Measurements from ENCODE around the gene TRIM54.
"Not testable (repeated sequence)": the region's sequence is repeated elsewhere in the genome, so short reads cannot be mapped to it uniquely, and the experiment has no call there.

Gene TRIM54

GRCh38 chr2:27264253-27264752 lies 17.9 kb upstream of the TRIM54 start:
- H3K27ac Mint-ChIP-seq, result peak overlapping the region; percentile 71
- no peaks in the 10 kb centered on the region for H3K36me3 Mint-ChIP-seq (ENCODE audit: low read depth)
- no peaks in the 10 kb centered on the region for H3K9me3 Mint-ChIP-seq
- peaks cover 25% of the 10 kb centered on the region for H3K4me1 Mint-ChIP-seq (ENCODE audit: low read depth)
- DNase-seq, result no peak
- peaks cover 44% of the 10 kb centered on the region for H3K27me3 Mint-ChIP-seq
- H3K4me3 Mint-ChIP-seq, result peak overlapping the region; percentile 78

DNA sequence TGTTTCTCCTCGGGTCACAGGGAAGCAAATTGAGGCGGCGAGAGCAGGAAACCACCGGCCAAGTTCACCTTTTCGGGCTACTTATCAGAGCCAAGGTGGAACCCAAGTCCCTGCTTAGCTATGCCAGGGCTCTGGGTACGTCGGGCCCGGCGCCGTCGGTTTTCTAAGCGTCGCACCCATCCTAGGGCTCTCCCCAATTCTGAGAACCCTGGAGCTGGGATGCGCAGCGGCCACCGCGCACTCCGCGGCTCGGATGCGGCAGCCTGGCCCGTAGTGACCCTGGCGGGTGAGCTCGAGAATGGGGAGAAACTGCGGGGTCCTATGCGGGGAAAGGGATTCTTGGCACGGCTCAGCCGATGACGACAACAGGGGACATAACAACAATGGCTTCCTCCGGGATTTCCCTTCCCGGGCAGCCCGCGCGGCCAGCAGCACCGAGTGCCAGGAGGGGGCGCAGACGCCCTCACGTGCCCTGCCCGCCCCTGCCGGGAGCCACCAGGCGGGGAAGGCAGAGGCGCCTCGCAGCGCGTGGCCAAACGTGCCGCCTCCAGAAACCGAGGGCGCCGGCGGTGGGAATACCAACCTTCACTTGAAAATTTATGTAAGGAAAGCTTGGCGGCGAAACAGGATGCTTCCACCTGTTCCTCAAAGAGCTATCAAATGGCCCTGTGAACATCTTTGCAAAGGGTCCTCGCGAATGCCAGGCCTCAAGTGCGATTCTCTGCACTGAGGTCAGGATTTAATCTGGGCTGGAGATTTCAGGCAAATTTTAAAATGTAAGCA lies 17.3 kb upstream of the TRIM54 start:
- Mint-ChIP-seq H3K9me3 (no peaks in the 10 kb centered on the region), H3K4me3 (peak overlapping the region; percentile 65), H3K27me3 (peaks cover 38% of the 10 kb centered on the region), H3K36me3 (ENCODE audit: low read depth) (no peaks in the 10 kb centered on the region), H3K4me1 (ENCODE audit: low read depth) (peaks cover 25% of the 10 kb centered on the region), H3K27ac (no peak overlapping the region)
- peak; percentile 79 for DNase-seq

GRCh38 chr2:27265536-27265870 lies 16.7 kb upstream of the TRIM54 start:
- no peak overlapping the region for H3K27ac Mint-ChIP-seq

GRCh38 chr2:27268296-27268695 lies 13.9 kb upstream of the TRIM54 start:
- H3K27ac Mint-ChIP-seq; H3K36me3 Mint-ChIP-seq (ENCODE audit: low read depth); H3K4me3 Mint-ChIP-seq; H3K9me3 Mint-ChIP-seq; DNase-seq: not testable (repeated sequence)
- Mint-ChIP-seq H3K4me1 (ENCODE audit: low read depth) (peaks cover 16% of the 10 kb centered on the region), H3K27me3 (peaks cover 16% of the 10 kb centered on the region)

More at GRCh38 chr2:27265536-27265870, 16.7 kb upstream of the TRIM54 start:
- no peaks in the 10 kb centered on the region for H3K9me3 Mint-ChIP-seq
- H3K4me3 Mint-ChIP-seq, result no peak overlapping the region
- no peak for DNase-seq
- peaks cover 25% of the 10 kb centered on the region for H3K4me1 Mint-ChIP-seq (ENCODE audit: low read depth)
- H3K36me3 Mint-ChIP-seq (ENCODE audit: low read depth), result no peaks in the 10 kb centered on the region
- peaks cover 33% of the 10 kb centered on the region for H3K27me3 Mint-ChIP-seq

DNA sequence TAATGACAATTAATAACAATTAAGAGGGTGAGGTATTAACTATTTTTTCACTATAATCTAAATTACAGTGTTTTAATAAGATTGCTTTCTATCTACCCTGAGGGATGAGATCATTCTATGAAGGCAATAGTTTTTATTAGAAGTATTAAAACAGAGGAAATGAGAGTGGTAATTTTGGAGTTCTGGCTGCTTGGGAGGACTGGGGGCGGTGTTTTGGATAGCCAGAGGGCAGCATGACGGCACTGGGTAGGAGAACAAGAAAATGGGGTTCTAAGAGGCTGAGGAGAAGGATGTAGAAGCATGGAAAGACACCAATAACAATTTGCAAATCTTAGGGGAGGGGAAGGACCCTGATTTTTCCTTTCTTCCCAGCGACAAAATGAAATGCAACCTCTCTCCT lies 12.1 kb upstream of the TRIM54 start:
- H3K9me3 Mint-ChIP-seq, result no peaks in the 10 kb centered on the region
- no peaks in the 10 kb centered on the region for H3K27me3 Mint-ChIP-seq
- peaks cover 2% of the 10 kb centered on the region for H3K4me1 Mint-ChIP-seq (ENCODE audit: low read depth)
- H3K4me3 Mint-ChIP-seq, result no peak overlapping the region
- H3K27ac Mint-ChIP-seq, result no peak overlapping the region
- H3K36me3 Mint-ChIP-seq (ENCODE audit: low read depth), result no peaks in the 10 kb centered on the region
- no peak for DNase-seq

DNA sequence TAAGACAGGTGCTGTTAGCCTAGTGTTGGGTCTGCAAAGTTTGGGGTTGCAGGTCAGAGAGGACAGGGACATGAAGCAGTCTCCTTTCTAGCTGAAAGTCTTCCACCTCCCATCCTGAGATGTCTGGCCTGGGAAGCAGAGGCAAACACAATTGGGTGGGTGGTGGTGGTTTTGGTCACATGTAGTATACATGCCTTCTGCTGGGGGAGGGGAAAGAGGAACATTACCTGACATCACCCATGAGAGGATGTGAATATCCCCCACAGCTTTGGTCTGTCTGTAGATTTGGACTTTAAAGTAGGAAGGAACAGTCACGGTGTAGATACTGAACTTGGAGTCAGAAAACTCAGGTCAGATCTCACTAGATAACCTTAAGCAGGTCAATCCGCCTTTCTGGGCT lies 11.6 kb upstream of the TRIM54 start:
- Mint-ChIP-seq H3K4me3 (no peak overlapping the region), H3K27me3 (no peaks in the 10 kb centered on the region), H3K9me3 (no peaks in the 10 kb centered on the region), H3K4me1 (ENCODE audit: low read depth) (no peaks in the 10 kb centered on the region), H3K36me3 (ENCODE audit: low read depth) (no peaks in the 10 kb centered on the region), H3K27ac (no peak overlapping the region)
- DNase-seq, result no peak

DNA sequence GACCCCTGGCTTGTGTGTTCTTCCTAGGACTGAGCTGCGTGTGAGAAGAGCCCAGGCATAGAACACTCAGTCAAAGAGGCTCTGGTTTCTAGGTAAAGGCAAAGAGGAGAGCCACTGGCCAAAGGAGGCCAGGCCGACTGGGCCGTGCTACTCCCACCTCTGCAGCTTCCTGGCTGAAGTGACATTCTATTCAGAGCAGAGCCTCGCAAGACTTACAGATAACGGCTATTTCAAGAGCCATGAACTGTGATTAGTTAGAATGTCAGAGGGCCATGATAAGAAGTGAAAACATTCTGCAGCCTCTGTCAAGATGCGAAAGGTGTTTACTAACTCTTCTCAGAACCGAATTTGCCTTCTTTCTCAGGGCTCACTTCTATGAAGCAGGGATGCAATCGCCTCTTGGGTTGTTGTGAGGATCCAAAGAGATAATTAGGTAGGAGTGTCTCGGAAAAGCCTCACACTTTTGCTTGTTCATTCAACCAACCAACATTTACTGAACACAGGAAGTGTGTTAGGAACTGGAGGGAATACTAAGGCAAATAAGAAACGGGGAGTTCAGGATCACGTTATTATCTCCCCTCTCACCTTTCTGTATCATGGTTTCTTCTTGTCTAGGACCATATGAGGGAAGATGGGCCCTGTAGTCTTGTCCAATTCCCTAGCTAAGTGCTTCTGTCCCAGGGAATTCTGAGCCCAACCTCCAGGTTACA lies 10.4 kb upstream of the TRIM54 start:
- no peaks in the 10 kb centered on the region for H3K4me1 Mint-ChIP-seq (ENCODE audit: low read depth)
- H3K9me3 Mint-ChIP-seq, result no peaks in the 10 kb centered on the region
- DNase-seq, result no peak

DNA sequence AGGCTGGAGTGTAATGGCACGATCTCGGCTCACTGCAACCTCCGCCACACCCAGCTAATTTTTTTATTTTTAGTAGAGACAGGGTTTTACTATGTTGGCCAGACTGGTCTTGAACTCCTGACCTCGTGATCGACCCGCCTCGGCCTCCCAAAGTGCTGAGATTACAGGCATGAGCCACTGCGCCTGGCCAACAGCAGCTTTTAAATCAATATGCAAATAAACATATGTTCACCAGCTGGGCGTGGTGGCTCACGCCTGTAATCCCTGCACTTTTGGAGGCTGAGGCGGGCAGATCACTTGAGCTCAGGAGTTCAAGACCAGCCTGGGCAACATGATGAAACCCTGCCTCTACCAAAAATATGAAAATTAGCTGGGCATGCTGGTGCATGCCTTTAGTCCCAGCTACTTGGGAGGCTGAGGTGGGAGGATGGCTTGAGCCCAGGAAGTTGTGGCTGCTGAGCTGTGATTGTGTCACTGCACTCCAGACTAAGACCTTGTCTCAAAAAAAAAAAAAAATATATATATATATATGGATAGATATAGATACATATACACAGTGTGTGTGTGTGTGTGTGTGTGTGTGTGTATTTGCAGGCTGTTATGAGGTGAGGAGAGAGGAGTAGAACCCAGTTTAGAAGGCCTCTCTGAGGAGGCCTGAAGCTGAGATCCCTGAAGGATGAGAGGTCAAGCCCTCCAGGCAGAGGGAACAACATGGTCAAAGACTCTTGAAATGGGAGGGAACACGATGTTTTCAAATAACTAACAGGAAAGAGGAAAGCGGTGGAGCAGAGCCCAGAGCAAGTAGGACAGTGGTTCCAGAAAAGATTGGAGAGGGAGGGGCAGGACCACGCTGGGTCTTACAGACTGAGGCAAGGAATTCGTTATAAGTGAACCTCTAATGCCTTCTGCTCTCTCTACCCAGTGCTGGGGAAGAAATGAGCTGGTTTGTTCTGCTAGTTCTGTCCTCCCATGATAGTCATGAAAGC lies 9.4 kb upstream of the TRIM54 start:
- H3K27me3 Mint-ChIP-seq; H3K9me3 Mint-ChIP-seq; H3K4me3 Mint-ChIP-seq; DNase-seq; H3K4me1 Mint-ChIP-seq (ENCODE audit: low read depth); H3K27ac Mint-ChIP-seq; H3K36me3 Mint-ChIP-seq (ENCODE audit: low read depth): not testable (repeated sequence)

More for the DNA sequence above, 10.4 kb upstream of the TRIM54 start:
- Mint-ChIP-seq H3K27me3 (no peaks in the 10 kb centered on the region), H3K36me3 (ENCODE audit: low read depth) (no peaks in the 10 kb centered on the region), H3K27ac (no peak overlapping the region), H3K4me3 (no peak overlapping the region)

- no peaks in the 10 kb centered on the region for H3K9me3 Mint-ChIP-seq
- DNase-seq, result no peak
- peaks cover 4% of the 10 kb centered on the region for H3K4me1 Mint-ChIP-seq (ENCODE audit: low read depth)
- no peak within 1 kb of the TSS for H3K4me3 Mint-ChIP-seq
- no peak within 1 kb of the TSS for H3K27ac Mint-ChIP-seq
- H3K36me3 Mint-ChIP-seq (ENCODE audit: low read depth), result no peaks in the 10 kb centered on the region
- peaks cover 11% of the 10 kb centered on the region for H3K27me3 Mint-ChIP-seq
Observed at GRCh38 chr2:27275211-27276150, 6.7 kb upstream of the TRIM54 start, which contains the start of gene DNAJC5G. Gene DNAJC5G, plus strand, starts transcription at chr2:27275433. Its CDS starts 1,296 bp downstream, at chr2:27276729.

- Mint-ChIP-seq H3K9me3 (no peaks in the 10 kb centered on the region), H3K27ac (no peak overlapping the region), H3K36me3 (ENCODE audit: low read depth) (no peaks in the 10 kb centered on the region), H3K27me3 (peaks cover 31% of the 10 kb centered on the region), H3K4me3 (no peak overlapping the region), H3K4me1 (ENCODE audit: low read depth) (peaks cover 4% of the 10 kb centered on the region)
- no peak for DNase-seq
Observed at GRCh38 chr2:27278010-27278409, 4.2 kb upstream of the TRIM54 start.

DNA sequence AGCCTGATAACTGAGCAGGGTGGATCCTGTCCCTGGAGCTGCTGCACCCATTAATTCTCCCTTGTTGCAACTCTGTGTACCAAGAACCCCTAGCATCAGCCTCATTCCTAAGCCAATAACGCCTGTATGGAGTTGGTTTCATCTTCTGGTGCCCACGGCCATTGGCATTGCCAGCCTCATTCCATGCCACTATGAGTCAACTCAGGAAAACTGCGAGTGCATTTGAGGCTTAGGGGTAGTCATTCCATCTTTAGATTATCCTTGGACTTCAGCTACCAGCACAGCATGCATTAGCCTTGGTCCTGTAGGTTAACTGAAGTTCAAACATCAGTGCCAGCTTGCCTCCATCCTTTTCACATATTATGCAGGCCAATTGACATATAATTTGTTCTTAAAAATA lies 1.4 kb upstream of the TRIM54 start:
- Mint-ChIP-seq H3K27ac (no peak overlapping the region), H3K27me3 (peaks cover 31% of the 10 kb centered on the region), H3K36me3 (ENCODE audit: low read depth) (no peaks in the 10 kb centered on the region), H3K4me1 (ENCODE audit: low read depth) (peaks cover 4% of the 10 kb centered on the region), H3K9me3 (no peaks in the 10 kb centered on the region), H3K4me3 (no peak overlapping the region)
- no peak for DNase-seq

- Mint-ChIP-seq H3K27ac (no peak overlapping the region), H3K4me3 (no peak overlapping the region), H3K9me3 (no peaks in the 10 kb centered on the region), H3K36me3 (ENCODE audit: low read depth) (no peaks in the 10 kb centered on the region), H3K4me1 (ENCODE audit: low read depth) (peaks cover 4% of the 10 kb centered on the region), H3K27me3 (peaks cover 31% of the 10 kb centered on the region)
- no peak for DNase-seq
Observed at GRCh38 chr2:27281442-27281841, 787 bp upstream of the TRIM54 start.

DNA sequence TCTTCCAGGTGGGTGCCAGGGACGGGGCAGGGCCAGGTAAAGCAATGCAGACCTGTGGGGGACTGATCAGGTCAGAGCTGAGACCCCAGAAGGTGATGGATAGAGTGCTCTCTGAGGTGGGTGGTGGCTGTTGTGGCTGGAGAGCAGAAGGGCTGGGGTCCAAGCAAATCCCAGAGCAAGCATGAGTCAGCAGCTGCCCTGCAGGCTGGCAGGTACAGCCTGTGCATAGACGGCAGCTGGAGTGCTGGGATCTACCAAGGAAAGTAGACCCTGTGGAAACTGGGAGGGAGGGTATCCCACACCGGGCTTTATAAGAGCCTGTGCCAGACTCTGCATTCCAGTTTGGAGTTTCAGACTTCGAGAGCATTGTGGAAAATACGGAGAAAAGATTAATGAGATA lies 663 bp downstream of the TRIM54 start:
- no peak overlapping the region for H3K27ac Mint-ChIP-seq
- H3K9me3 Mint-ChIP-seq, result no peaks in the 10 kb centered on the region
- peaks cover 4% of the 10 kb centered on the region for H3K4me1 Mint-ChIP-seq (ENCODE audit: low read depth)
- no peak overlapping the region for H3K4me3 Mint-ChIP-seq
- no peak for DNase-seq
- H3K36me3 Mint-ChIP-seq (ENCODE audit: low read depth), result no peaks in the 10 kb centered on the region
- H3K27me3 Mint-ChIP-seq, result peaks cover 25% of the 10 kb centered on the region
